GM18858 (cell line): ENCODE data around the gene PCDHA1.

Experiments used
- ATAC-seq: cut with Tn5 transposase; IDR thresholded peaks from one replicate; pipeline ENCODE4 v1.9.1; 2021; ENCODE audit not compliant: unreplicated experiment

Gene PCDHA1

GRCh38 chr5:140916325-140916724 lies 130.4 kb downstream of the PCDHA1 start:
- no peak for ATAC-seq

DNA sequence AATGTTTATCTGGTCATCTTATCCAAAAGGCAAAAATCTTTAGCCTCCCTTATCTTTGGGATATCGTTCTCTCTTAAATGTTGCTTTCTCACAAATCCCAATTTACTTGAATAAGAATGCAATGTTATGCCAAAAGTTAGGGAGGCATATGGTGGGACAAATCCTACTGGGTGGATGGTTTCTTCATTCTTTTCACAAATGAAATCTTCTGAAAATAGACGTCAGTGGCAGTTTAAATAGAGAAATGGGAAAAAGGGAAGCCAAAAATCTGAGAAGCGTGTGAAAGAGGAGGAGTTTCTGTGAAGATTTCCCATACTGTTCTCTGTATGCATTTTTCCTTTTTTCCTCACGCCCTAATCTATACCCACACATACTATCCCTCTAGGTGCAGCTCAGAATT lies 137.7 kb downstream of the PCDHA1 start:
- ATAC-seq, result no peak

GRCh38 chr5:140925806-140926442 lies 140.0 kb downstream of the PCDHA1 start, which contains the start of gene PCDHAC1:
TSS of gene PCDHAC1 (plus strand) at chr5:140926299. CDS start at chr5:140926893, 594 bp downstream.
- ATAC-seq, result no peak

- ATAC-seq, result no peak
Measured at GRCh38 chr5:140926443-140927227, 140.7 kb downstream of the PCDHA1 start.

GRCh38 chr5:140927228-140927573 lies 141.3 kb downstream of the PCDHA1 start:
- ATAC-seq, result no peak

DNA sequence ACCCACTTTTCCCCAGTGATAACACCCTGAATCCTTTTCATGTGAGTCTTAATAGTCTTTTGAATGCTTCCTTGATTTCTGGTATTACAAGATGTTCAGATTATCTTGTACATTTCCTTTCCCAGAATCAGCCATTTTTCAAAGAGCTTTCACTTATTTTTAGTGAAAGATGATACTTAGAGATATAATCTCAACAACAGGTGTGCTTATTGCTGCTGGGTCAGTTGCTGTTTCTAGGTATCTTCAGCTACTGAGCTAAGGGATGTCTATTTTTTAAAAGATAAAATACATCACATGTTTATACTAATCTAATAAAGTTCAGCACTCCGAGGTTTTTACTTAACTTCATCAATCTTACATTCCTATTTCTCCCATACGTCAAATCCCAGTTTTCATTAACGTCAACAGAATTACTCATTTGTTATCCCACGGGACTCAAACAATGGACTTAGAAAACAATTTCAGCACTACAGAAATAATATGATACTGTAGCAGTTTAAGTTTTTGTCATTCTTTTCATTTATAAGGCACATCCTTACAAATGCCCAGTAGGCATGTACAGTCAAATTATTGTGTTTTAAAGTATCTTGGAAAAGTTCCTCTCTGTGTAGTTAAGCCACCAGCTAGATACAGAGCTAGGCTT lies 149.1 kb downstream of the PCDHA1 start:
- ATAC-seq, result no peak

DNA sequence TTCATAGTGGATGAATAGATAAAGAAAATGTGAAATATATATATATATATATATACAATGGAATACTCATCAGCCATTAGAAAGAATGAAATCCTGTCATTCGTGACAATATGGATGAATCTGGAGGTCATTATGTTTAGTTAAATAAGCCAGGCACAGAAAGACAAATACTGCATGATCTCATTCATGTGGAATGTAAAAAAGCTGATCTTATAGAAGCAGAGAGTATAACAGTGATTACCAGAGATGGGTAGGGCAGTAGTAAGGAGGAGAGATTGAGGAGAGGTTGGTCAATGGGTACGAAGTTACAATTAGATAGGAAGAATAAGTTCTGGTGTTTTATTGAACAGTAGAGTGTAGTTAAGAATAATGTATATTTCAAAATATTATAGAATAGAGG lies 160.6 kb downstream of the PCDHA1 start:
- ATAC-seq, result no peak

- no peak for ATAC-seq
Measured at GRCh38 chr5:140951636-140952035, 165.7 kb downstream of the PCDHA1 start.

DNA sequence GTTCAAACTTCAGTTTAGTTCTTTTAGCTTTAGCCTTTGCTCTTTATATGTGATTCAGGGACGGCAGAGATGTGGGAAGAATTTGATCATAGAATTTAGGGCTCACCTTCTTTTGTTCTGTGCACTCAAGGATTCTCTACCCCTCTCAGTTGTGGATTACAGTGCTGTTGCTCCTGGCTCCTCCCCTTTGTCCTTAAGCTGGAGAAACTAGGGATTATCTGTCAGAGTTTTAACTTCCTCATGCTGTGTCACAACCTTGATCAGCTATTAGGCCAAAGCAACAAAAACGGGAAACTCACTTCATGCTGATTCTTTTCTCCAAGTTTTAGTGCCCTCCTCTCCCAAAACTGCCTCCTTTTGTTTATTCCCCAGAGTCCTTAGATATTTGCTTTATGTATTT lies 167.3 kb downstream of the PCDHA1 start:
- ATAC-seq, result no peak

DNA sequence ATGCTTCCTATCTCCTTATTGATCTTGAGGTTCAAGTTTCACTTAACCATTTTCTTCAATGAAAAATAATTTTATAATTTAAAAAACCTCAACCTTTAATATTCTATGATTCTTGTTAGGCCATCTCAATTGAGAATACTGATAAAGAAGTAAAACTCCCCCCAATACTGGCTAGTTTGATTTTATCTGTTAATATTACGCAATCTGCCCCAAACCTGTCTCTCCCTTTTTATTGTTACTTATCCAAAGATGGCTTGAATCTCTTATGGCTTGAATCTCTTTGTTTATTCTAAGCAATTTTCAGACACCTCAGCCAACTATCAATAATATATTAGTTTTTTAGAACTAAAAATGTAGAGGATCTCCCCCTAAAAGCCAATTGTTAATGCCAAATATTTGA lies 176.2 kb downstream of the PCDHA1 start:
- ATAC-seq, result no peak

DNA sequence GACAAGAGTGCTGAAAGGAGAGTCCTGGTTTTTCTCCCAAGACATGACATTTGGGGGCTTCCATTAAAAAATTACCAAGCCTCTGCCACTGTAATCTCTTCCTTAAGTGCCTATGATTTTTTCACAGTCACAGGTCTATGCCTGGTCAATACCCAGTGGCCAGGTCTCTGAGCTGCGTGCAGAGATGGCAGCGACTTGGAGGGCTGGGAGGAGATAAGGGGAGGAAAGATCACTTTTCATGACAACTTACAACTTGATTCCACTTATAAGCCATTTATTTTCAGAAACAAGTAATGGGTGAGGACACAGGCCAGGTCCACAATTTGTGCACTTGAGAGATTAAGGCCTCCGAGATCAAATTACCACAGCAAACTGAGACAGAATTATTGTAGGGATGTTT lies 178.4 kb downstream of the PCDHA1 start:
- no peak for ATAC-seq

DNA sequence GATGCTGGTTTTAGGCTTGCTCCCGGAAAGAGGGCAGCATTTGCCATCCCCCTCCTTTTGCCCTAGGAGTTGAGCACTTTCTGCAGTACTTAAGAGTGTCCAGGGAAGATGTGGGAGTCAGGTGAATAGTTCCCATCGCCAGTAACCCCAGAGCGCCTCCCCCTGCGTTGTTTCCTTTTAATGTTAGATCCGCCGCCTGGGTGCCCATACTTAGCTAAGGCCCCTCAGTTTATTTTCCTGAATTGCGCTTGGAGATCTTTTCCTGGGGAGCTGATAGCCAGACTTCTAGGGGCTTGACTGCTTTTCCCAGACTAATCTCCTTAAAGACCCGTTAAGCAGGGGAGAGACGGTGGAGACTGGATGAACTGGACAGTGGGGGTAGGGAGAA lies 180.0 kb downstream of the PCDHA1 start:
- ATAC-seq, result no peak

DNA sequence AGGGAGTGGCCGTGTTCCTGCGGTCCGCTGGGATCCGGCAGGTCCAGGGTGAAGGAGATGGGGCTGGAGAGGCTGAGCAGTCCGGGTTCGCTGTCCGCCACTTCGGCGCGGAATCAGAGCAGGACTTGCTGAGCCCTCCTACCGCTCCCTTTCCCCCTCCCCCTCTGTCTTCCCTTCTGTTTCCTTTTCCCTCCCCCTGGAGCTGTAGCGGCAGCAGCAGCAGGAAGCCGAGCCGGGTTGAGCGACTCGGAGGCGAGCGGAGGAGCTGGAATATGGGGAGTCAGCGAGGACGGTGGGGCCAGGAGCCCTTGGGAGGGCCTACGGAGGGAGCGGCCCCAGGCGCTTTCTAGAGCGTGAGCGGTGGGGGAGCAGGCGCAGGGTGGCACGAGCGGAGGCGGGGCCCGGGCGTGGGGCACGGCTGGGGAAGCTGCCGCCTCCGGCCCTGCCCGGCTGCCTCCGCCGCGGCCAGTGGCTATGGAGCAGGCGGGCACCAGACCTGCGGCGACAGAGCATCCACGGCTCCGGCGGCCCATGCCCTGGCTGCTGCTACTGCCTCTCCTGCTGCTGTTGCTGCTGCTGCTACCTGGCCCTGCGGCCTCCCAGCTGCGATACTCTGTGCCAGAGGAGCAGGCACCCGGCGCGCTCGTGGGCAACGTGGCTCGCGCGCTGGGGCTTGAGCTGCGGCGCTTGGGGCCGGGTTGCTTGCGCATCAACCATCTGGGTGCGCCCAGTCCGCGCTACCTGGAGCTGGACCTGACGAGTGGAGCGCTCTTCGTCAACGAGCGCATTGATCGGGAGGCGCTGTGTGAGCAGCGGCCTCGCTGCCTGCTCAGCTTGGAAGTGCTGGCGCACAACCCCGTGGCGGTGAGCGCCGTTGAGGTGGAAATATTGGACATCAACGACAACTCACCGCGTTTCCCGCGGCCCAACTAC lies 180.6 kb downstream of the PCDHA1 start, which contains the start of gene PCDHAC2:
Gene PCDHAC2 (plus strand): TSS at position 184 of the 933 bp plus-strand sequence. CDS start 291 bp downstream, at position 475.
- no peak for ATAC-seq

DNA sequence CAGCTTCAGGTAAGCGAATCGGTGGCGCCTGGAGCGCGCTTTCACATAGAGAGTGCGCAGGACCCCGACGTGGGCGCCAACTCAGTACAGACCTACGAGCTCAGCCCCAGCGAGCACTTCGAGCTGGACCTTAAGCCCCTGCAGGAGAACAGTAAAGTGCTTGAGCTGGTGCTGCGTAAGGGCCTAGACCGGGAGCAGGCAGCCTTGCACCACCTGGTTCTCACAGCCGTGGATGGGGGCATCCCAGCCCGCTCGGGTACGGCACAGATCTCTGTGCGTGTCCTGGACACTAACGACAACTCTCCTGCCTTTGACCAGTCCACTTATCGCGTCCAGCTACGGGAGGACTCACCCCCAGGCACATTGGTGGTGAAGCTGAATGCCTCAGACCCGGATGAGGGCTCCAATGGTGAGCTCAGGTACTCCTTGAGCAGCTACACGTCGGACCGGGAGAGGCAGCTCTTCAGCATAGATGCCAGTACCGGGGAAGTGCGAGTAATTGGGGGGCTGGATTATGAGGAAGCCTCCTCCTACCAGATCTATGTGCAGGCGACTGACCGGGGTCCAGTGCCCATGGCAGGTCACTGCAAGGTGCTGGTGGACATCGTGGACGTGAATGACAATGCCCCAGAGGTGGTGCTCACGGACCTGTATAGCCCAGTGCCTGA lies 181.4 kb downstream of the PCDHA1 start:
- ATAC-seq, result no peak

DNA sequence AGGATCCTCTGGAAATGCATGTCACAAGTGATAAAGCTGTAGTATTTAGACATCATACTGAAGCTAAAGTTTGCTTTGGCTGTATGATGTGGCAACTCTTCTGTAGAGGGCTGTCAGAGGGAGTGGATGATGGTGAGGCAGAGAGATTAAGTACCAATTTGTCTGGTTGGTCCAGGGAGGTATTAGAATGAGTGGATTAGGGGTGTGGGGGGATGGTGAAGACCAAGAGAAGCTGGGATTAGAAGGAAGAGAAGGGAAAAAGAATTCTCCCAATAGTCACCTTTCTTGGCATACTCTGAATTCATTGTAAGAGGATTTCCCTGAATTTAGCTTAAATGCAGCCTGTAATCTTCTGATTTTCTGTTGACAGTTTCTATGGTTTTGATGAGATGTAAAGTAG lies 183.9 kb downstream of the PCDHA1 start:
- no peak for ATAC-seq

GRCh38 chr5:140973550-140973949 lies 187.6 kb downstream of the PCDHA1 start:
- ATAC-seq, result no peak

DNA sequence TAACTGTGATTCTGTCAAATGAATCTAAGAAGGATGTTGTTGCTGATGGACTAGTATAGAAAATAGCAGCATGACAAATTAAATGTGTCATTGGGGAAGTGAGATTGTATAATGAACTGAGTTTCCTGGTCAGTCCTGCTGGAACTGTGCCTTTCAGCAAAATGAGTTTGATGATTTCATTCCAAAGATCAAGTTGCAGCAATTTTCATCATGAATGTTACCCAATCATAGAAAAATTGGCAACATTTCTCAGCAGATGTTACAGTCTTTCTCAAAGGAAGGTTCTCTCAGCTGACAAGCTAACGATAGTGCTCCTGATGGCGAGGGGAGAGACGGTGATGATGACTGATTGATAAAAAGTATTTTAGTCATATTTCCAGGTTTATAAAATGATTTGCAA lies 191.1 kb downstream of the PCDHA1 start:
- no peak for ATAC-seq

- no peak for ATAC-seq
Measured at GRCh38 chr5:140978260-140978659, 192.3 kb downstream of the PCDHA1 start.

DNA sequence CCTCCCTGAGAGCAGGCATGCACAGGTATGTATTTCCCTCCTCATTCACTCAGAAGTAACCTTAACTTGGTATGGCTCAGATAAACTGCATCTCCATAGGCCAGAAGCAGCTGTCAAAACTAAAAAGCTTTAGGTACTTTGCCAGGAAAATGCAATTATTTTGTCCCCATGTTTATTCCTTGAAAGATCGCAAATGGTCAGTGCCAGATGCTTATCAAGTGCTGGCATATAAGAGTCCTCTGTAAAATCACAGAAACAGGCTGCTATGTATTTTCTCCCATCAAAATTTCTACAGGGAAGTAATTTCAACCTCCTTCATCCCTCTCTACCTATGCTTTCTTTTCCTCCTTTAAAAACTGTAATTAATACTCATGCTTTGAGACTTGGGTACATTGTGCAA lies 193.0 kb downstream of the PCDHA1 start:
- ATAC-seq, result no peak

DNA sequence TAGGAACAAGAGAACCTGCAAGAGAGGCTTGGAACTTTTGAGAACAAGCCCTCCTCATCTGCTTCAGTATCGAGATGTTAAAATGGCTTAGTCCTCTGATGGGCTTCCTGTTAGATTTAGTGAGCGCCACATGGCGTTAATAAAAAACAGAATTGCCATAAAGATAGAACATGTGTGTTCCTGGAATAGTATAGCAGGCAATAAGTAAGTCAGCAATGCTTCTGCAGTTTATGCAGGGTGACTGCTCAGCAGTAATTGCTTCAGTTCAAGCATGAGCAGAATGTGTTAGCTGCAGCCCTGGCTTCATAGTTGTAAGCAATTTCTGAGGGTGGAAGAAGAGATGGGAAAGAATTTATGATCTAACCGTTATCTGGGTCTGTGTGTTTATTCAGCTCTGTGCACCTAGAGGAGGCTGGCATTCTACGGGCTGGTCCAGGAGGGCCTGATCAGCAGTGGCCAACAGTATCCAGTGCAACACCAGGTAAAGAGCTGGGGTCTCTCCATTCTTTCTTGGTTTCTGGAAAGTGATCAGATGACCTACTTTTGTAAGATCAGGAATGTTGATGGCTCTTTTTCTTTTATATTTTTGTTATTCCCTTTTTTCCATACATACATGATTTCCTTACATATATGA lies 196.3 kb downstream of the PCDHA1 start:
- no peak for ATAC-seq
